CD4-positive, alpha-beta memory T cell (primary cell): ENCODE data around the gene DDRGK1. TPM values are rescaled to one million over a fixed set of nuclear protein-coding genes. Genes with fewer than 3 reads are reported as not detected.

ENCODE experiments used
- CTCF ChIA-PET: fragments of 350-600 bp; sonication (Branson Sonifier 250); formaldehyde crosslinking; loops from one replicate; lab custom pipeline; 2021; ENCODE audit warnings: inconsistent platforms; ENCODE audit not compliant: partially characterized antibody; lab: Charles Lee
- POLR2A ChIA-PET: fragments of 350-600 bp; sonication (Branson Sonifier 250); formaldehyde crosslinking; loops from one replicate; lab custom pipeline; 2021; ENCODE audit not compliant: partially characterized antibody; lab: Charles Lee
- DNase-seq, 5 donors: peaks; one replicate each; pipeline versions ENCODE4 v3.0.0 to v3.0.0-alpha.2; 2020 to 2022; ENCODE audit warnings: mixed read lengths in 1 of 5
- H3K27ac ChIP-seq: one replicate; pipeline ENCODE4 v1.7.0; 2013; ENCODE audit warnings: low read depth, low read length
- H3K27me3 ChIP-seq: 2 replicates; pipeline ENCODE4 v1.7.0; 2013; ENCODE audit warnings: mild to moderate bottlenecking, low read length, moderate library complexity; ENCODE audit not compliant: insufficient read depth
- H3K36me3 ChIP-seq: 2 replicates; pipeline ENCODE4 v1.7.0; 2013; ENCODE audit warnings: mild to moderate bottlenecking, low read length, moderate library complexity; ENCODE audit not compliant: insufficient read depth
- H3K4me1 ChIP-seq: 2 replicates; pipeline ENCODE4 v1.7.0; 2013; ENCODE audit warnings: mild to moderate bottlenecking, low read length, moderate library complexity; ENCODE audit not compliant: insufficient read depth
- H3K4me3 ChIP-seq, 2 donors: one replicate each; pipeline ENCODE4 v1.7.0; 2013; ENCODE audit warnings: low read length in 2 of 2, mild to moderate bottlenecking in 1 of 2
- H3K9me3 ChIP-seq, 2 donors: one replicate each; pipeline ENCODE4 v1.7.0; 2013; ENCODE audit warnings: low read length in 2 of 2, control low read depth in 1 of 2; ENCODE audit not compliant: control insufficient read depth in 1 of 2
- H3K27ac Mint-ChIP-seq, 7 donors: one replicate each; pipeline ENCODE4 v1.8.0; 2020 to 2021; ENCODE audit warnings: mixed read lengths in 7 of 7, mild to moderate bottlenecking in 6 of 7, inconsistent platforms in 3 of 7, moderate library complexity in 3 of 7
- H3K27me3 Mint-ChIP-seq, 2 donors: one replicate each; pipeline ENCODE4 v1.8.0; 2020 to 2021; ENCODE audit warnings: mixed read lengths in 2 of 2
- H3K36me3 Mint-ChIP-seq, 2 donors: one replicate each; pipeline ENCODE4 v1.8.0; 2020 to 2021; ENCODE audit warnings: mixed read lengths in 2 of 2, inconsistent platforms in 1 of 2, mild to moderate bottlenecking in 1 of 2
- H3K4me1 Mint-ChIP-seq, 4 donors: one replicate each; pipeline ENCODE4 v1.8.0; 2020 to 2021; ENCODE audit warnings: mixed read lengths in 4 of 4, mild to moderate bottlenecking in 1 of 4
- H3K4me3 Mint-ChIP-seq, 8 donors: one replicate each; pipeline ENCODE4 v1.8.0; 2020 to 2021; ENCODE audit warnings: mixed read lengths in 8 of 8, mild to moderate bottlenecking in 7 of 8, moderate library complexity in 6 of 8, inconsistent platforms in 3 of 8
- H3K9me3 Mint-ChIP-seq, 8 donors: one replicate each; pipeline ENCODE4 v1.8.0; 2020 to 2021; ENCODE audit warnings: mixed read lengths in 8 of 8, mild to moderate bottlenecking in 5 of 8, inconsistent platforms in 3 of 8, moderate library complexity in 1 of 8
- intact Hi-C: fragments of 100-400 bp; cut with micrococcal nuclease; formaldehyde crosslinking; loops from one replicate; pipeline ENCODE4 v1.15.1; 2023
- polyA plus RNA-seq, 2 donors: library from polyadenylated mRNA; unstranded; fragments of 300-500 nt; fragmentation: Illumina TruSeq; gene quantifications; one replicate each; pipeline ENCODE4 v1.2.3, GENCODE V29; 2021
- total RNA-seq, 2 experiments: library from RNA; stranded (reverse); gene quantifications; one replicate each; pipeline ENCODE4 v1.2.3, GENCODE V29; 2021

Gene DDRGK1
- total and polyA plus RNA-seq, 4 experiments from 2014 or later, result 35.2 to 61.0 (median 54.6) TPM

- no peak overlapping the region for H3K27ac ChIP-seq
- Mint-ChIP-seq H3K4me1 (no peaks in the 10 kb centered on the region), H3K27ac (peak overlapping the region in 1 of 7 donors; percentile 29), H3K27me3 (no peaks in the 10 kb centered on the region), H3K4me3 (no peak overlapping the region), H3K9me3 (no peaks in the 10 kb centered on the region), H3K36me3 (no peaks in the 10 kb centered on the region)
- CTCF ChIA-PET, result interaction anchor here (1.3 kb wide), 1 partner anchor 10 kb away, joined by 4 read pairs; no protein-coding TSS in a partner anchor
- H3K4me1 ChIP-seq, result no peaks in the 10 kb centered on the region
- no peak for DNase-seq
- POLR2A ChIA-PET, result no interaction called here
- H3K27me3 ChIP-seq, result no peaks in the 10 kb centered on the region
- intact Hi-C loops, result no loop called here
- no peaks in the 10 kb centered on the region for H3K9me3 ChIP-seq
- no peaks in the 10 kb centered on the region for H3K36me3 ChIP-seq
- no peak overlapping the region for H3K4me3 ChIP-seq
Observed at GRCh38 chr20:3228750-3229032, 24.2 kb upstream of the DDRGK1 start.

- Mint-ChIP-seq H3K9me3 (no peaks in the 10 kb centered on the region), H3K27me3 (no peaks in the 10 kb centered on the region), H3K4me1 (peaks cover 0 to 3% (median under 1%) of the 10 kb centered on the region in 4 donors), H3K27ac (no peak overlapping the region), H3K36me3 (no peaks in the 10 kb centered on the region), H3K4me3 (no peak overlapping the region)
- H3K4me1 ChIP-seq, result peaks cover 2% of the 10 kb centered on the region
- no peaks in the 10 kb centered on the region for H3K9me3 ChIP-seq
- no peaks in the 10 kb centered on the region for H3K27me3 ChIP-seq
- ChIA-PET POLR2A (no interaction called here), CTCF (interaction anchor here (1.3 kb wide), 1 partner anchor 9 kb away, joined by 4 read pairs; no protein-coding TSS in a partner anchor)
- intact Hi-C loops, result no loop called here
- H3K36me3 ChIP-seq, result no peaks in the 10 kb centered on the region
- H3K27ac ChIP-seq, result no peak overlapping the region
- DNase-seq, result no peak
- no peak overlapping the region for H3K4me3 ChIP-seq
Observed at GRCh38 chr20:3227936-3228749, 23.7 kb upstream of the DDRGK1 start.

GRCh38 chr20:3227506-3227905 is 23.0 kb upstream of the DDRGK1 start:
- H3K9me3 ChIP-seq, result no peaks in the 10 kb centered on the region
- no peaks in the 10 kb centered on the region for H3K27me3 ChIP-seq
- no peaks in the 10 kb centered on the region for H3K36me3 Mint-ChIP-seq
- peak overlapping the region in 1 of 7 donors; percentile 48 for H3K27ac Mint-ChIP-seq
- ChIA-PET POLR2A (no interaction called here), CTCF (interaction anchor here (1.3 kb wide), 1 partner anchor 8 kb away, joined by 4 read pairs; no protein-coding TSS in a partner anchor)
- H3K27me3 Mint-ChIP-seq, result no peaks in the 10 kb centered on the region
- H3K4me3 Mint-ChIP-seq, result no peak overlapping the region
- H3K4me1 ChIP-seq, result peaks cover 5% of the 10 kb centered on the region
- DNase-seq, result no peak
- H3K4me3 ChIP-seq, result no peak overlapping the region
- peaks cover 0 to 8% (median 2%) of the 10 kb centered on the region in 4 donors for H3K4me1 Mint-ChIP-seq
- no peaks in the 10 kb centered on the region for H3K9me3 Mint-ChIP-seq
- no peak overlapping the region for H3K27ac ChIP-seq
- intact Hi-C loops, result no loop called here
- no peaks in the 10 kb centered on the region for H3K36me3 ChIP-seq

GRCh38 chr20:3226864-3227263 is 22.4 kb upstream of the DDRGK1 start:
- H3K4me3 Mint-ChIP-seq, result no peak overlapping the region
- POLR2A ChIA-PET, result no interaction called here
- Histone ChIP-seq H3K27me3 (no peaks in the 10 kb centered on the region), H3K27ac (no peak overlapping the region), H3K36me3 (no peaks in the 10 kb centered on the region), H3K9me3 (no peaks in the 10 kb centered on the region), H3K4me1 (peaks cover 5% of the 10 kb centered on the region), H3K4me3 (no peak overlapping the region)
- no peaks in the 10 kb centered on the region for H3K27me3 Mint-ChIP-seq
- DNase-seq, result no peak
- H3K36me3 Mint-ChIP-seq, result peaks cover 0 to under 1% of the 10 kb centered on the region in 2 donors
- no peaks in the 10 kb centered on the region for H3K9me3 Mint-ChIP-seq
- peak overlapping the region in 1 of 7 donors; percentile 48 for H3K27ac Mint-ChIP-seq
- H3K4me1 Mint-ChIP-seq, result peaks cover 0 to 8% (median 2%) of the 10 kb centered on the region in 4 donors
- intact Hi-C loops, result no loop called here
- CTCF ChIA-PET, result no interaction called here

GRCh38 chr20:3226093-3226492 is 21.6 kb upstream of the DDRGK1 start:
- Mint-ChIP-seq H3K4me3 (no peak overlapping the region), H3K27ac (peak overlapping the region in 1 of 7 donors; percentile 13), H3K27me3 (no peaks in the 10 kb centered on the region), H3K4me1 (peaks cover 0 to 13% (median 3%) of the 10 kb centered on the region in 4 donors), H3K36me3 (peaks cover 5 to 8% of the 10 kb centered on the region in 2 donors), H3K9me3 (no peaks in the 10 kb centered on the region)
- ChIA-PET POLR2A (no interaction called here), CTCF (no interaction called here)
- no peak overlapping the region for H3K27ac ChIP-seq
- intact Hi-C loops, result no loop called here
- peaks cover 5% of the 10 kb centered on the region for H3K4me1 ChIP-seq
- H3K36me3 ChIP-seq, result peaks cover 7% of the 10 kb centered on the region
- H3K9me3 ChIP-seq, result no peaks in the 10 kb centered on the region
- no peak for DNase-seq
- no peaks in the 10 kb centered on the region for H3K27me3 ChIP-seq
- H3K4me3 ChIP-seq, result no peak overlapping the region

GRCh38 chr20:3224681-3225421 is 20.4 kb upstream of the DDRGK1 start:
- Mint-ChIP-seq H3K36me3 (peaks cover 8 to 11% of the 10 kb centered on the region in 2 donors), H3K4me3 (no peak overlapping the region), H3K4me1 (peaks cover 0 to 13% (median 3%) of the 10 kb centered on the region in 4 donors), H3K27ac (peak overlapping the region in 2 of 7 donors; percentile 18 to 48), H3K9me3 (no peaks in the 10 kb centered on the region), H3K27me3 (no peaks in the 10 kb centered on the region)
- CTCF ChIA-PET, result interaction anchor here (1.4 kb wide), 1 partner anchor 171 kb away, joined by 3 read pairs; no protein-coding TSS in a partner anchor
- peaks cover 17% of the 10 kb centered on the region for H3K36me3 ChIP-seq
- intact Hi-C loops, result no loop called here
- H3K4me1 ChIP-seq, result peaks cover 5% of the 10 kb centered on the region
- H3K4me3 ChIP-seq, result no peak overlapping the region
- DNase-seq, result no peak
- H3K27me3 ChIP-seq, result no peaks in the 10 kb centered on the region
- POLR2A ChIA-PET, result interaction anchor here (0.9 to 1.0 kb wide), 2 partner anchors 16 to 131 kb away, joined by 3 read pairs; partner anchors contain the start of gene ITPA
- no peak overlapping the region for H3K27ac ChIP-seq
- H3K9me3 ChIP-seq, result no peaks in the 10 kb centered on the region
